ENCODE results near the gene GPATCH8. TPM values are rescaled to one million over a fixed set of nuclear protein-coding genes. Genes with fewer than 3 reads are reported as not detected.

Gene GPATCH8
- total RNA-seq, 1 experiment from 2014 or later = 51.5 TPM

DNA sequence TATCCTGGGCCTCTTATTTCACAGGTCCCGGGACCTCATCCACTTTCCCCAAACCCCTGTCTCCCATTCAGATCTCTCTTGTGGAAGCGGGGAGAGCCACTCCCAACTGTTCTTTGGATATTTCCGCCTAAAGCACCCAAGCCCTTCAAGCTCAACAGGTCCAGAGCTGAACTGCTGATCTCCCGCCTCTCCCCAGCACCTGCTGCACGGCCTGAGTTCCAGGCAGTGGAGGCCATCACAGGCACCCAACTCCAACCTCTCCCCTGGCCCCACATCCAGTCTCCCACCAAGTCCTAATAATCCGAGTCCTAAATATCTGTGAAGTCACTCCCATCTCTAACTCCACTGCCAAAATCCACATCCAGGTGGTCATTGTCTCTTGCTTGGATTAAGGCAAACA is 120.3 kb downstream of the GPATCH8 start:
- H3K79me1 ChIP-seq (ENCODE audit: insufficient read depth, low read depth, low read length, poor library complexity, severe bottlenecking) = no peaks in the 10 kb centered on the region
- no peak overlapping the region for H3K9ac ChIP-seq (ENCODE audit: extremely low read depth, insufficient read length, low read length)
- no CpG with 5 or more reads among the region's 6 CpGs for WGBS (ENCODE audit: extremely low coverage, insufficient read length, low lambda C conversion rate)
- H2BK20ac ChIP-seq (ENCODE audit: low read depth, low read length, poor library complexity, severe bottlenecking) = no peak overlapping the region
- no peak overlapping the region for H3K4ac ChIP-seq (ENCODE audit: low read depth, low read length)
- H3T11ph ChIP-seq (ENCODE audit: low read length) = no peak overlapping the region
- TF ChIP-seq, protein P1, sequence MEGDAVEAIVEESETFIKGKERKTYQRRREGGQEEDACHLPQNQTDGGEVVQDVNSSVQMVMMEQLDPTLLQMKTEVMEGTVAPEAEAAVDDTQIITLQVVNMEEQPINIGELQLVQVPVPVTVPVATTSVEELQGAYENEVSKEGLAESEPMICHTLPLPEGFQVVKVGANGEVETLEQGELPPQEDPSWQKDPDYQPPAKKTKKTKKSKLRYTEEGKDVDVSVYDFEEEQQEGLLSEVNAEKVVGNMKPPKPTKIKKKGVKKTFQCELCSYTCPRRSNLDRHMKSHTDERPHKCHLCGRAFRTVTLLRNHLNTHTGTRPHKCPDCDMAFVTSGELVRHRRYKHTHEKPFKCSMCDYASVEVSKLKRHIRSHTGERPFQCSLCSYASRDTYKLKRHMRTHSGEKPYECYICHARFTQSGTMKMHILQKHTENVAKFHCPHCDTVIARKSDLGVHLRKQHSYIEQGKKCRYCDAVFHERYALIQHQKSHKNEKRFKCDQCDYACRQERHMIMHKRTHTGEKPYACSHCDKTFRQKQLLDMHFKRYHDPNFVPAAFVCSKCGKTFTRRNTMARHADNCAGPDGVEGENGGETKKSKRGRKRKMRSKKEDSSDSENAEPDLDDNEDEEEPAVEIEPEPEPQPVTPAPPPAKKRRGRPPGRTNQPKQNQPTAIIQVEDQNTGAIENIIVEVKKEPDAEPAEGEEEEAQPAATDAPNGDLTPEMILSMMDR (conservative IDR thresholded peaks at IDR 0.05) = no peak
- no peak overlapping the region for H2AK5ac ChIP-seq (ENCODE audit: insufficient read length, low read length)
- H3K27me3 Mint-ChIP-seq (ENCODE audit: low read depth) = peaks cover 53% of the 10 kb centered on the region
- DNase-seq = no peak
- H3K4me3 Mint-ChIP-seq = peak overlapping the region in 1 of 2 experiments; percentile 36; a peak in 1 of 5 replicates
- H3K4me1 ChIP-seq (ENCODE audit: insufficient read depth, low read length) = no peaks in the 10 kb centered on the region; the same call in 1 of the 2 replicates
- no peak overlapping the region for H3K4me2 ChIP-seq (ENCODE audit: insufficient read depth, insufficient read length, low read length)
- H2AFZ ChIP-seq (ENCODE audit: low read length) = no peak overlapping the region
- no peaks in the 10 kb centered on the region for H3K9me3 Mint-ChIP-seq
- no peak overlapping the region for H3K23ac ChIP-seq (ENCODE audit: insufficient read length, low read depth, low read length)
- no peak overlapping the region for H3K14ac ChIP-seq (ENCODE audit: insufficient read depth, low read length)
- H4K20me1 ChIP-seq (ENCODE audit: control insufficient read depth, insufficient read depth, insufficient read length) = no peaks in the 10 kb centered on the region
- no peak overlapping the region for H2BK12ac ChIP-seq (ENCODE audit: insufficient read length, low read depth, low read length)
- peaks cover 11 to 20% of the 10 kb centered on the region in 2 experiments for H3K4me1 Mint-ChIP-seq
- H3K36me3 Mint-ChIP-seq (ENCODE audit: insufficient read depth in 1 of 3, low read depth in 3 of 3) = peaks cover 0 to 4% (median 0%) of the 10 kb centered on the region in 3 experiments; a peak in 1 of 7 replicates
- no peak overlapping the region for H2BK5ac ChIP-seq (ENCODE audit: insufficient read length, low read length)
- no peak overlapping the region for H3K18ac ChIP-seq (ENCODE audit: insufficient read length, low read depth, low read length)
- no peak overlapping the region for H2BK15ac ChIP-seq (ENCODE audit: low read depth, low read length)
- H2BK120ac ChIP-seq (ENCODE audit: low read depth, low read length, poor library complexity, severe bottlenecking) = no peak overlapping the region
- no peak overlapping the region for H4K5ac ChIP-seq (ENCODE audit: insufficient read length, low read depth, low read length)
- no peak overlapping the region for H4K91ac ChIP-seq (ENCODE audit: insufficient read length, low read depth, low read length)
- H3K56ac ChIP-seq (ENCODE audit: insufficient read length, low read depth, low read length) = no peak overlapping the region
- peaks cover 14% of the 10 kb centered on the region; the same call in 1 of the 2 replicates for H3K27me3 ChIP-seq (ENCODE audit: insufficient read depth, low read length)
- H3K27ac Mint-ChIP-seq = no peak overlapping the region
- peaks cover 16% of the 10 kb centered on the region for H3K23me2 ChIP-seq (ENCODE audit: insufficient read length, low read depth, low read length, poor library complexity, severe bottlenecking)
- no peak overlapping the region for H4K8ac ChIP-seq (replicated peaks; ENCODE audit: insufficient read length, low read depth, low read length)
- H3K27ac ChIP-seq (ENCODE audit: insufficient read length, low read depth, low read length) = no peak overlapping the region
- H3K9me3 ChIP-seq (ENCODE audit: control insufficient read depth, low read depth, low read length) = no peaks in the 10 kb centered on the region
- H3K79me2 ChIP-seq (ENCODE audit: insufficient read depth, low read length) = no peaks in the 10 kb centered on the region
